H9 (cell line): ENCODE data around the gene PLPP6. TPM values are rescaled to one million over a fixed set of nuclear protein-coding genes. Genes with fewer than 3 reads are reported as not detected.

Experiments
- DNase-seq: peaks from one replicate; pipeline ENCODE4 v3.0.0-alpha.2; 2017
- H2AFZ ChIP-seq: one replicate; pipeline ENCODE4 v1.6.1; 2013; ENCODE audit warnings: mild to moderate bottlenecking, low read length, control low read depth, moderate library complexity
- H2AK5ac ChIP-seq: 2 replicates; pipeline ENCODE4 v1.6.1; 2013; ENCODE audit warnings: low read length, control low read depth, mixed read lengths; ENCODE audit not compliant: insufficient read length
- H2BK120ac ChIP-seq: one replicate; pipeline ENCODE4 v1.6.1; 2013; ENCODE audit warnings: low read depth, mild to moderate bottlenecking, low read length, control low read depth, inconsistent platforms; ENCODE audit not compliant: poor library complexity, severe bottlenecking
- H2BK12ac ChIP-seq: 2 replicates; pipeline ENCODE4 v1.6.1; 2013; ENCODE audit warnings: low read length, control low read depth, mixed read lengths, low read depth; ENCODE audit not compliant: insufficient read length
- H2BK15ac ChIP-seq: 2 replicates; pipeline ENCODE4 v1.6.1; 2013; ENCODE audit warnings: low read depth, low read length, control low read depth
- H2BK20ac ChIP-seq: one replicate; pipeline ENCODE4 v1.6.1; 2013; ENCODE audit warnings: low read depth, mild to moderate bottlenecking, low read length, control low read depth, inconsistent platforms; ENCODE audit not compliant: poor library complexity, severe bottlenecking
- H2BK5ac ChIP-seq: 2 replicates; pipeline ENCODE4 v1.6.1; 2013; ENCODE audit warnings: low read length, control low read depth, mixed read lengths; ENCODE audit not compliant: insufficient read length
- H3K14ac ChIP-seq: 2 replicates; pipeline ENCODE4 v1.6.1; 2013; ENCODE audit warnings: low read length, control low read depth; ENCODE audit not compliant: insufficient read depth
- H3K18ac ChIP-seq: 2 replicates; pipeline ENCODE4 v1.6.1; 2013; ENCODE audit warnings: low read depth, mild to moderate bottlenecking, mixed read lengths, low read length, control low read depth; ENCODE audit not compliant: insufficient read length
- H3K23ac ChIP-seq: 2 replicates; pipeline ENCODE4 v1.6.1; 2013; ENCODE audit warnings: low read length, control low read depth, mixed read lengths, low read depth; ENCODE audit not compliant: insufficient read length
- H3K23me2 ChIP-seq: 2 replicates; pipeline ENCODE4 v1.6.1; 2013; ENCODE audit warnings: low read depth, mild to moderate bottlenecking, mixed read lengths, low read length, control low read depth; ENCODE audit not compliant: insufficient read length, poor library complexity, severe bottlenecking
- H3K27ac ChIP-seq: 2 replicates; pipeline ENCODE4 v1.5.1; 2013; ENCODE audit warnings: low read length, control low read depth, mixed read lengths, low read depth; ENCODE audit not compliant: insufficient read length
- H3K27me3 ChIP-seq: 2 replicates; pipeline ENCODE4 v1.6.1; 2013; ENCODE audit warnings: low read length, control low read depth, inconsistent platforms; ENCODE audit not compliant: insufficient read depth
- H3K4ac ChIP-seq: 2 replicates; pipeline ENCODE4 v1.6.1; 2013; ENCODE audit warnings: low read depth, mild to moderate bottlenecking, control low read depth, inconsistent platforms, low read length, moderate library complexity
- H3K4me1 ChIP-seq: 2 replicates; pipeline ENCODE4 v1.6.1; 2013; ENCODE audit warnings: low read length, control low read depth, inconsistent platforms; ENCODE audit not compliant: insufficient read depth
- H3K4me2 ChIP-seq: 2 replicates; pipeline ENCODE4 v1.6.1; 2013; ENCODE audit warnings: low read length, control low read depth, mixed read lengths; ENCODE audit not compliant: insufficient read length, insufficient read depth
- H3K56ac ChIP-seq: 2 replicates; pipeline ENCODE4 v1.6.1; 2013; ENCODE audit warnings: low read depth, mild to moderate bottlenecking, mixed read lengths, low read length, control low read depth; ENCODE audit not compliant: insufficient read length
- H3K79me1 ChIP-seq: 2 replicates; pipeline ENCODE4 v1.6.1; 2013; ENCODE audit warnings: low read depth, mild to moderate bottlenecking, moderate library complexity, low read length, control low read depth, inconsistent platforms; ENCODE audit not compliant: insufficient read depth, poor library complexity, severe bottlenecking
- H3K79me2 ChIP-seq: 2 replicates; pipeline ENCODE4 v1.6.1; 2013; ENCODE audit warnings: low read length, control low read depth, inconsistent platforms; ENCODE audit not compliant: insufficient read depth
- H3K9ac ChIP-seq: 2 replicates; pipeline ENCODE4 v1.6.1; 2013; ENCODE audit warnings: low read length, control low read depth, mixed read lengths; ENCODE audit not compliant: insufficient read length; ENCODE audit errors: extremely low read depth
- H3K9me3 ChIP-seq: one replicate; pipeline ENCODE4 v1.6.1; 2013; ENCODE audit warnings: low read depth, low read length, inconsistent platforms; ENCODE audit not compliant: control insufficient read depth
- H3T11ph ChIP-seq: one replicate; pipeline ENCODE4 v1.6.1; 2013; ENCODE audit warnings: mild to moderate bottlenecking, low read length, control low read depth, inconsistent platforms
- H4K20me1 ChIP-seq: one replicate; pipeline ENCODE4 v1.6.1; 2013; ENCODE audit not compliant: control insufficient read depth, insufficient read length, insufficient read depth
- H4K5ac ChIP-seq: 2 replicates; pipeline ENCODE4 v1.6.1; 2013; ENCODE audit warnings: low read depth, mild to moderate bottlenecking, mixed read lengths, low read length, control low read depth; ENCODE audit not compliant: insufficient read length
- H4K8ac ChIP-seq: replicated peaks from 2 replicates; pipeline ENCODE4 v1.6.1; 2013; ENCODE audit warnings: low read length, control low read depth, mixed read lengths, low read depth; ENCODE audit not compliant: insufficient read length
- H4K91ac ChIP-seq: 2 replicates; pipeline ENCODE4 v1.6.1; 2013; ENCODE audit warnings: low read depth, mild to moderate bottlenecking, moderate library complexity, mixed read lengths, low read length, control low read depth; ENCODE audit not compliant: insufficient read length
- H3K27ac Mint-ChIP-seq, 3 experiments: 2 replicates in 2 of 3; 3 replicates in 1 of 3; pipeline ENCODE4 v1.8.0; 2020 to 2021; ENCODE audit warnings: mixed read lengths in 3 of 3, mild to moderate bottlenecking in 1 of 3, moderate library complexity in 1 of 3
- H3K27me3 Mint-ChIP-seq: 2 replicates; pipeline ENCODE4 v1.8.0; 2021; ENCODE audit warnings: low read depth, mild to moderate bottlenecking, moderate library complexity, mixed read lengths
- H3K36me3 Mint-ChIP-seq, 3 experiments: 2 replicates in 2 of 3; 3 replicates in 1 of 3; pipeline ENCODE4 v1.8.0; 2020 to 2021; ENCODE audit warnings: low read depth in 3 of 3, mixed read lengths in 3 of 3; ENCODE audit not compliant: insufficient read depth in 1 of 3
- H3K4me1 Mint-ChIP-seq, 2 experiments: 2 replicates each; pipeline ENCODE4 v1.8.0; 2020; ENCODE audit warnings: mixed read lengths in 2 of 2
- H3K4me3 Mint-ChIP-seq, 2 experiments: 2 replicates in 1 of 2; 3 replicates in 1 of 2; pipeline ENCODE4 v1.8.0; 2020 to 2021; ENCODE audit warnings: mild to moderate bottlenecking in 2 of 2, mixed read lengths in 2 of 2, moderate library complexity in 1 of 2
- H3K9me3 Mint-ChIP-seq, 2 experiments: 2 replicates in 1 of 2; 3 replicates in 1 of 2; pipeline ENCODE4 v1.8.0; 2020; ENCODE audit warnings: mild to moderate bottlenecking in 2 of 2, mixed read lengths in 2 of 2, moderate library complexity in 1 of 2
- CTCF ChIP-seq: fragments of 200-600 bp; sonication (generic); conservative IDR thresholded peaks from 3 replicates; pipeline ENCODE4 v1.8.0; 2021; ENCODE audit warnings: antibody characterized with exemption, mild to moderate bottlenecking
- WGBS: extraction: QIAGEN DNeasy Blood & Tissue Kit; methylation state at CpG from one replicate; pipeline ENCODE4 v1.1.7; 2013; ENCODE audit warnings: missing lambda C conversion rate, low lambda C conversion rate, mixed read lengths; ENCODE audit not compliant: insufficient read length; ENCODE audit errors: extremely low coverage; 5-methylcytosine and 5-hydroxymethylcytosine counted together
- total RNA-seq: library from RNA; stranded (reverse); gene quantifications from 2 replicates; pipeline ENCODE4 v1.2.1, GENCODE V29; 2021

PLPP6 gene
- total RNA-seq, 1 experiment from 2014 or later, result 7.6 TPM

GRCh38 chr9:4713849-4714248 lies 51.8 kb downstream of the PLPP6 start:
- Histone ChIP-seq H3K9ac (no peak overlapping the region), H4K20me1 (no peaks in the 10 kb centered on the region), H3K23ac (no peak overlapping the region), H2BK120ac (no peak overlapping the region), H4K5ac (no peak overlapping the region), H2BK20ac (no peak overlapping the region), H4K8ac (no peak overlapping the region), H3K4me1 (no peaks in the 10 kb centered on the region), H4K91ac (no peak overlapping the region), H3K79me2 (no peaks in the 10 kb centered on the region), H2BK5ac (no peak overlapping the region), H3K4me2 (no peak overlapping the region), H3K27ac (no peak overlapping the region), H3K18ac (no peak overlapping the region), H2AFZ (no peak overlapping the region), H3K27me3 (no peaks in the 10 kb centered on the region), H2BK12ac (no peak overlapping the region), H3K9me3 (no peaks in the 10 kb centered on the region), H3K56ac (no peak overlapping the region), H3K4ac (no peak overlapping the region), H3K14ac (no peak overlapping the region), H3T11ph (no peak overlapping the region), H3K23me2 (no peaks in the 10 kb centered on the region), H2AK5ac (no peak overlapping the region), H2BK15ac (no peak overlapping the region), H3K79me1 (no peaks in the 10 kb centered on the region)
- H3K4me1 Mint-ChIP-seq, result no peaks in the 10 kb centered on the region
- peaks cover 14 to 71% (median 25%) of the 10 kb centered on the region in 3 experiments; a peak in 6 of 7 replicates for H3K36me3 Mint-ChIP-seq
- whole genome bisulfite sequencing, result 94% methylated on average over 3 of the region's 7 CpGs
- no peak for DNase-seq
- no peaks in the 10 kb centered on the region for H3K27me3 Mint-ChIP-seq
- H3K4me3 Mint-ChIP-seq, result no peak overlapping the region
- H3K9me3 Mint-ChIP-seq, result peaks cover 4 to 6% of the 10 kb centered on the region in 2 experiments; a peak in 3 of 5 replicates
- TF ChIP-seq CTCF, result no peak
- H3K27ac Mint-ChIP-seq, result no peak overlapping the region
